Measurements from ENCODE around the gene CFC1B.
"Not testable (repeated sequence)": the region's sequence is repeated elsewhere in the genome, so short reads cannot be mapped to it uniquely, and the experiment has no call there.

GRCh38 chr2:130509228-130509627 is 11.8 kb upstream of the CFC1B start, which contains the start of gene POTEI:
- not testable (repeated sequence) for TF ChIP-seq POLR2A, CTCF, EP300 (IDR thresholded peaks at IDR 0.05)
